HG03354 (cell line): ENCODE data around the gene ARG1.
A peak's percentile ranks its signal among the peaks of the same experiment; 100 is the strongest.

Experiments used
- ATAC-seq: cut with Tn5 transposase; IDR thresholded peaks from one replicate; pipeline ENCODE4 v1.9.1; 2021; ENCODE audit warnings: mild to moderate bottlenecking; ENCODE audit not compliant: unreplicated experiment, poor library complexity, severe bottlenecking

The ARG1 gene

DNA sequence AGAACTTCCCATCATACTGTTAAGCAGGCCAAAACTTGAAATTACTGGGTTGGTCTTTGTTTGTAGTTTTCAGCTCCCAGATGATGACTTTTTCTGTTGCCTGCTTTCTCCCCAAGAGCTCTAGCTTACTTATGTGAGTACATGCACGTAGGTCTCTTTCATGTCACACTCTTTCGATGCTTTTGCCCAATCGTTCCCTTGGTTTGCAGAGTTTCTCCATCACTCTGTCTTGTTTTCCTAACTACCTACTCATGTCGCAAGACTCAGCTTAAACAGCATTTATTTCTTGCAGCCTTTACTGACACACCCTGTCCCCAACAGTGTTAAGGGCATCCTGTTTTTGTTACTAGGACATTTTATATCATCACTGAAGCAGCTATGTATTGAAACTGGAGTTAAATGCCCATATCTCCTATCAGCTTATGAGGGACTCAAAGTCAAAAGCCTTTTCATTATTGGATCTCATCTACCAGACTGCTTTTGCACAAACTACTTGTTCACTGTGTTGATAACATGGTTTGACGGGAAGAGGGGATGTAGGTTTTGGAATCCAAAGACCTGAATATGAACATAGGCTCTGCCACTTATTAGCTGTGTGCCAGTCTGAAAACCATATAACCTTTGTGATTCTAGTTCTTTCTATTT lies 2.9 kb downstream of the ARG1 start:
- no peak for ATAC-seq

DNA sequence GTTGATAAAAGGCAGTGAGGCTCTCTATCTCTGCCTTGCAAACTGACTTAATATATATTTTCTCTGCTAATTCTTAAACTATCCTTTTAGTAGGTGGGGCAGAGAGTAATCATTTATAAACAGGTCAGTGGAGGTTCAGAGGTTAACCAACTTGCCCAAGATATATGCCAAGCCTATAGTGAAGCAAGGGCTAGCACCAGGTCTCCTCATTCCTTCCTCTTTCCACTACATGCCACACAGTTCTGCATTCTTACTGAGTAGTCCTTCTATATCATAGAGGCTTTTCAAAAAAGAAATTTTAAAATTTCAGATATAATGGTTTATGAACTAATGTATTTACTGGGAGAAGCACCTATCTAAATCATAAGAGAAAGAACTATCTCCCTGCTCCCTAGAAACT lies 8.5 kb downstream of the ARG1 start:
- no peak for ATAC-seq

DNA sequence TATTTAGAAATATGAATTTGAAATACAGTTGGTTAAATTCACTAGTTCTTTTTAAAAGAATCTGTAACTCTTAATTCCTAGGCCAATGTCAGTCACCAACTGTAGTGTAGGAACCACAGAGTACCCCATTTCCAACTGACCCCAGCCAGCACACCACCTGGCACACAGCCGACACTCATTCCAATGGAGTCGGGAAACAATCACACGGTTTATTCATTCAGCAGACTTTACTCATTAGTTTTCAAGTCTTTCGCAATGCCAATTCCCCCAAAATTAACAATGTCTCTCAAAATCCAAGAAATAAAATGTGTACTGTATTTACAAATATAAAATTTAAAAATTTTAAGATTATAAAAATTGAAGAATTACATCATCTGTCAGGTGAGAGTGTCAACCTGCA lies 13.5 kb downstream of the ARG1 start:
- ATAC-seq, result no peak

DNA sequence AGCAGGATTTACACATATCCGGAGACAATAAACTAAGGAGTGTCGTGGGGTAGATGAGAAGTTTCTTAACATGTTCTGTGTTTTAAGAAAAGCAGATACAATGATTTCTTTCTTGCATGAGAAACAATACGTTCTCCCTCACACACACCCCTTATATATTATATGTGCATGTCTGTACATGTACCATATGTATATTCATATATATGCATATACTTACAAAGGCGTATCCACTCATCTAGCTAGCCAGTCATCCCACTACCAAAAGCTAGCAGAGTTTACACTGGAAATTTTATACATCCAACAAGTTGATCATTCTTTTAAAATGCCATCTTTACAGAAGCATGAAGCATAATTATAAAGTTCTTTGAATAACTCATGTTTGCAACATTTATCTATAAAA lies 14.9 kb downstream of the ARG1 start:
- ATAC-seq, result no peak

DNA sequence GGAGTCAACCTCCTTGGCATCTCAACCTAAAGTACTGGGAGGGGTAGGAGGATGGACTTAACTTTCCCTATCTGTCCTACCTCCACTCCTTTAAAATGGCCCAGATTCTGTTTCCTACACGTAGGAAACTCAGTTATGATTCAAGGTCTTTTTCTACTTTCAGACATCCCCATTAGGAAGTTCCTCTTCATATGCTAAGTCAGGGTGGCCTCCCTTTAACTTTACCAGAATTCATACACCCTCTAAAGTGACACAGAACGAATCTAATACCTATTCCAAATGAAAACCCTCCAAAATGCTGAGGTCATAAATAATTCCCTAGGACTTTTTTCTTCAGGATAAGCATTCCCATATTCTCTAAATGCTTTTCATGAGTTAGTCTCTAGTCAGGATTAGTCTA lies 15.6 kb downstream of the ARG1 start:
- no peak for ATAC-seq

DNA sequence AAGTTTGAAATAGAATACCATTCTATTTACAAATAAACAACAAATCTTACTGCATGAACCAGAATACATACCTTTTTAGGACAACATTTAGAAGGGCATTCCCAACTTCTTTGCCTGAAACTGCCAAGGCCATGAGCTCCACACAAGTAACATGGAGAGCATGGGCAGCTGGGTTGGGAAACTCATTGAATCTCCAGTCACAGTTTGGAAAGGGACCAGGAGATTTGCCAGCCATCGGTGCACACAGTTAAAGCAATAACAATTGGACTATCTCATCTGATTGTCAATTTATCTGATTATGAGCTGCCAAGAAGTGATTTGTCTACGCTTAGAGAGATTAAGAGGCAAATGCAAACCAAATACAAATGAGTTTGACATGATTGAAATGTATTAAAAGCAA lies 19.9 kb downstream of the ARG1 start:
- no peak for ATAC-seq

DNA sequence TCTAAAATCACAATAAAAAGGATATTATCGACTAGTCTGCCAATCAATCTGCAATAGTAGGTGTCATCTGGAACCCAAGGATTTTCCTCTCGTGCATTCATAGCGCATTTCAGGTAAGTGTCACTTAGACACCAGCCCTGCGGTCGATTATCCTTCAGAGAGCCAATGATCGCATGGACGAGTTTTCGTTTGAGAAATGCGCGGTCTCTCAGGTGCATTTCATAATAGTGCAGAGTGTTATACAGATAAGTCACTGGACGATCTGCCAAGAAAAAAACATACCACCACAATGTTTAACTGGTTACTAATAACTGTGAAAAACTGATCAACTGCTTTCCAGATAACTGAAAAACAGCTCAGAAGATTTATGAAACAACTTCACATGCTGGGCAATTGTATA lies 21.0 kb downstream of the ARG1 start:
- ATAC-seq, result no peak

DNA sequence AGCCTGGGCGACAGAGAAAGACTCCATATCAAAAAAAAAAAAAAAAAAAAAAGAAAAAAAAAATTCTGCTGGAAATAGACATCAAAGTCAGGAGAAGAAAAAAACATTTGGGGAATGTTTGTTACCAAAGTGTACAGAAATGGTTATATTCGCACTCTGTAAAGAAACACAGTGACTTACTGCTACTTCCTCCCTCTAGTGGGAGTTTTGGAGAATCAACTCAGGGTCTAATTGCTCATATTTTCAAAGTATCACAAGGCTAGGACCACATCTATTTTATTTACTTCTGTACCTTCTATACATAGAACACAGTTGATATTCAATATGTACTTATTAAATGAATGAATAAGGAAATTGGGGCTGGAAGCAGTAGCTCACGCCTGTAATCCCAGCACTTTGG lies 24.4 kb downstream of the ARG1 start:
- ATAC-seq, result no peak

DNA sequence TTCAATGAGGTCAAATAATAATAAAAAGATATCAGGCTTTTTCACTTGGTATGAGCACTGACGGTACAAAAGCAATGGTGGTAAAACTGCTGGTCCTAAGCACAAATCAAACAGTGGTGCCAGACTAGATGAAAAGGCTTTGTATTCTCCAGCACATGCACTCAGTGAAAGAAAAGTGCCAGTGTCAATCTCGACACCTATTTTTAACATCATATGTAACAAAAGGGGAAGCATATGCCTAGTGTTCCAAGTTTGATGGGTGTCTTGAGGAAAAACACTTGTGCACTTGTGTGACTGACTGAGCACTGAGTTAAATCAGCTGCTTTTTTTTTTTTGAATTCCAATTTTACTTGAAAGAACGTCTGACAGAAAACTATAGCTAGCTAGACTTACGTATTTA lies 27.7 kb downstream of the ARG1 start:
- ATAC-seq, result no peak

DNA sequence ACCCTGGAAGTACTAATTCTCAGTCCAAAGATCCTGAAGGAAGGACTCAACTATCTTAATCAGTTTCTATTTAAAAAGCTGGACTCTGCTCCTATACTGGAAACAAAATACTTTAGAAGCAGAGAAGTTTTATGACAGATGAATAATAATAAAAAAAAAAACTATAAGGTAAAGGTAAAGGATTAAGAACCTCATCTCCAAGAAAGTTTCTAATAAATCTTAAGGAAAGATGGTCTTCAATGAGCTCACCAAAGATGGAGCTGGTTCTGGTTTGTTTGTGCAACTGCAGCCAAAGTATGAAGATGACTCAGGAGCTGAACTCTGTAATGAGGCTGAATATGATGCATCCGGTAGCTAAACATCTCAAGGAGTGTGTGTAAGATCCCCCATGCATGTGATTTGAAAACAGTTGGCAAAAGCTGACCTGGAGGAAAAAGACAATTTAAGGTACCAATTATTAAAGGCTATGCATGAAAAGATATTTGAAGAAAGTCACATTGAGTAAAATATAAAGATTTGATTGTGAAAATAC lies 29.8 kb downstream of the ARG1 start:
- ATAC-seq, result no peak

DNA sequence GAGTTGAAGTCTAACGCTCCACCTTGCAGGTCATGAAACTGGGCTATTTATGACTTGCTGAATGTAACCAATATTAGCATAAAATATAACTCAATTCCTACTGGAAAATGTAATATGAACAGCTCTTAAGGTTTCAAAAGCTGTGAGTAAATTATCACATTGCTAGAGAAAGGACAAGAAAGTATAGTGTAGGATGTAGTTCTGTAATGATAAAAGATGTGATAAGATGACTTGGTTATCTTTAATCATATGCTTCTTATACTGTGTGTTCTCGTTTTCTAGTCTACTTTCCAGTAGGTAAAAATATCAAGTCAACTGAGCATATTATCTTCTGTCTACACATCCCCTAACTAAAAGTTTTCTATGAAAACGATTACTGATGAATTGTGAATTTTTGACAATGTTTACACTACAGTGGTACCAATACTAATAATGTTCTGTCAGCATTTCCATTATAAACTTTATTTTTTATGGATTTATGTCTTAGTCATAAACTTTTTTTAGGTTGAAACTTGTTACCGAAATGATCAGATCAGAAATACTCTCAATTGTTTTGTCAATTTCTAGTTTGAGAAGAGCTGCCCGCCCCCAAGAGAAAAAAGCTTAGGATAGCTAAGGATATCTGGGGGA lies 40.4 kb downstream of the ARG1 start:
- no peak for ATAC-seq

DNA sequence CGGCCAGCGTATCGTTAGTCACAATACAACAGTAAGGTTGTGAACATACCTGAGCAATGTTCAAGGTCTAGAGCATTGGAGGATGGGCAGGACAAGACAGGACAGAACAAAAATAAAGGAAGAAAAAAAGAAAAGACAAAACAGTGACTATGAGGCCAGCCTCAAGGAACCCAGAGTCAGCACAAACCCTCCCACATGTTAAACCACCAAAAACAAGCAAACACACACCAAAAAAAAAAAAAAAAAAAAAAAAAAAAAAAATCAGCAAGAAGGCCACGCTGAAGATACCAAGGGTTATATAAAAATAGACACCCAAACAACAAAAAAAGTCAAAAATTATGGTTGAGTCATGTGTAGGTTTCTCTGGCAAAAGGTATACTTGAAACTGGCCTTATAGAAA lies 42.2 kb downstream of the ARG1 start:
- ATAC-seq, result no peak

DNA sequence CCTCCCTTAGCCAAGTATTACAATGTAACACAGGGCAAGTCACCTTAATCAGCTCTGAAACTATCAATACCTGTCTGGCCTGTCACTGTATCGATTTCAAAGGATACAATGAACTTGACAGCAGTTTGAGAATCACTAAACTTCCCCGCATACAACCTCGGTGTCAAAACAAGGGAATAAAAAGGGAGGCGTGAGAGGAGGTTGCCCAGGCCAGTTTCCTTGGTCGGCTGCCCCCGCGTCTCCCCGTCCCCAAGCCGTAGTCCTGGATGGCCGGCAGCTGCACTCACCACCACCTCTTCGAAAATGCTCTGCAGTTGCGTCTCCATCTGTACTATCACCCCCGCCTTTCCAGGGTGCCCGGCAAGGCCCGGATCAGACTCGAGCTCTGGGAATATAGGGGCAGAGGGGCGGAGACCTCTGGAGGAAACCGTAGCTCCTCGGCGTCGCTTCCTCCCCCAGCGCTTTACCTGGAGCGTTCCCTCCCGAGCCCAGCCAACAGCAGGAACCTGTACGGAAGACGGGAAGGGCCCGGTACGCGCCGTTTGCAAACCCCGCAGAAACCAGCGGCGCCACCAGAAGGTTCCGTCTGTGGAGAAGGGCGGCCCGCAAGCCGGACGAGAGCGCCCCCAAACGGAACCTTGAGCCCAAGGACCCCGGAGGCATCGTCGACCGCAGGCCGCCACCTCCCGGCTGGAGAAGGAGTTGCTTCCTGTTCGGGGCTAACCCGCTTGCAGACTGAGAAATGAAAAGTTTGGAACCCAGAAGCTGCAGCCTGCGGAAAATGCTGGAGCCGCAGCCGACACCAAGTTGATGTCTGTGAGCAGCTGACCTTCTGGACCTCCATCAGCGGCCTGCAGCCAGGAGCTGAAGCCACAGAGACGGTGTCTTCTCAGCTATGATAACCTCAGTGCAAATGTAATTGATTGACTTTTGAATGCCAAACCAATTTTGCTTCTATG lies 55.0 kb downstream of the ARG1 start, which contains the start of gene MED23:
MED23 (minus strand) TSS at position 519 of the 959 bp plus-strand sequence; CDS start at position 326, 193 bp downstream.
- ATAC-seq, result peak; percentile 97

DNA sequence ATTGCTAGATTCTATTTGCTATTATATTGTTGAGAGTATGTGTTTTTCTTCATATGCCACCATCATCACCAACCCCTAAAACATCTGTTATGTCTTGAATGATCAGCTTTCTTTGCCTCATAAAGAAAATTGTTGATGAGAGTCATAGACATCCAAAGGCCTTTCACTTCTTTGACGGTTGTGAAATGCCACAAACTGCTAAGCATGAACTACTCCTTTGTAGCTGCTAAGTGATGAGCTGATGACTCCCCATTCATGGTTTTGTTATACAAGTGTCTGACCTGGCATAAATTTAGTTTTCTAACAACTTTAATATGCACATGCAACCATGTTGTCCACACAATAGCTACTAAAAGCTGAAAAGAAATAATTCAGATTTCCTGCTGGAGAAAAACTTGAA lies 55.7 kb downstream of the ARG1 start:
- ATAC-seq, result no peak

DNA sequence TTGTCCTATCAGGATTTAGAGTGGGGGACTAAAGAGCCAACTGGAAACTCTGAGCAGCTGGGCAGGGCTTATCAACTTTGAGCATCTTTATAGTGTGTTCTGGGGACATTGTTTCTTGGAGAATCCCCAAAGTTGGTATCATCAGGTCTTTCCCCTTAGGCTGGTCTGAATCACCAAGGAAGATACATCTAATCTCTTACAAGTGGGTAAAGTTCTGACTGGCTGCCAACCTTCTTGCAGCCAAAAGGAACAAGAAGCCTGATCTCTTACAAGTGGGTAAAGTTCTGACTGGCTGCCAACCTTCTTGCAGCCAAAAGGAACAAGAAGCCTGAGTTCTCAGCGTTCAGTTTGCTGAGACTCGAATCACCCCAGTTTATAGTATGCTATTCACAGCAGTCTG lies 56.6 kb downstream of the ARG1 start:
- no peak for ATAC-seq

DNA sequence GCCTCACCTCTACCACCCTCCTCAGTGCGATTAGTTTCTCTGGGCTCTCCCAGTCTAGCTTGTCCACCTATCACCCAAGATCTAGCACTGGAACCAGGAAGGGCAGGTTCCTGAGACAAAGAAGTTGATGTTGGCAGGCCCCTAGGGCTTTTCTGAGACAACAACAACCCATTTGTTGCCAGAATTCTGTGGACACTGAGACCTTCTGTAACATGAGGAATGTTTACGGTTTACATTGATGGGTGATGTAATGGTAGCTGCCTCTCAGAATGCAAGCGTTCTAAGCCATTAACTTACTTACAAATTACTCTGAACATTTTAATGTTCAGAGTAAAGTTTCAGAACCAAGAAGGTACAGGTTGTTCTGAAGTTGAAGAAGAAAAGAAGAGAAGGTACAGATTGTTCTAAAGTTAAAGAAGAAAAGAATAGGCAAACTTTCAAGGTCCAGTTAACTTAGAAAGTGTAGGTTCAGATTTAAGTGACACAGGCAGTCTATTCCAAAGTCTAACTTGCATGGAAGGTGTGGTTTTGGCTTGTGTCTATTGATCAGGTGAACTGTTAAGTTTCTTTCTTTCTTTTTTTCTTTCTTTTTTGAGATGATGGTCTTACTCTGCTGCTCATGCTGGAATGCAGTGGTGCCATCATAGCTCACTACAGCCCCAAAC lies 58.7 kb downstream of the ARG1 start:
- ATAC-seq, result no peak
